Measurements from ENCODE around the gene ARRDC1.

ARRDC1 gene

GRCh38 chr9:137614631-137615386 is 9.3 kb downstream of the ARRDC1 start:
- DNase-seq (ENCODE audit: low read depth in 1 of 2, low spot score in 1 of 2): no peak
- TF ChIP-seq POLR2AphosphoS5 (IDR thresholded peaks at IDR 0.05; ENCODE audit: low read depth): no peak; the same call in 1 of the 2 replicates
- TF ChIP-seq GABPA (IDR thresholded peaks at IDR 0.05; ENCODE audit: low read depth): no peak
- TF ChIP-seq REST (IDR thresholded peaks at IDR 0.05; ENCODE audit: insufficient replicate concordance, low read depth): no peak
- no peak for TF ChIP-seq SPI1 (IDR thresholded peaks at IDR 0.05; ENCODE audit: borderline replicate concordance, low read depth)
- TF ChIP-seq CTCF (IDR thresholded peaks at IDR 0.05; ENCODE audit: insufficient read depth, low read length): no peak
- H3K4me3 ChIP-seq (replicated peaks; ENCODE audit: insufficient read depth, low read length): no peak overlapping the region
- H3K27me3 ChIP-seq (ENCODE audit: insufficient read depth, poor library complexity, severe bottlenecking): no peaks in the 10 kb centered on the region
- no peak overlapping the region for H3K27ac ChIP-seq (replicated peaks)

- no peak for DNase-seq (ENCODE audit: low read depth in 1 of 2, low spot score in 1 of 2)
- Histone ChIP-seq H3K27me3 (ENCODE audit: insufficient read depth, poor library complexity, severe bottlenecking) (no peaks in the 10 kb centered on the region), H3K27ac (replicated peaks) (no peak overlapping the region), H3K4me3 (replicated peaks; ENCODE audit: insufficient read depth, low read length) (no peak overlapping the region)
- TF ChIP-seq REST (IDR thresholded peaks at IDR 0.05; ENCODE audit: insufficient replicate concordance, low read depth) (no peak), SPI1 (IDR thresholded peaks at IDR 0.05; ENCODE audit: borderline replicate concordance, low read depth) (no peak), CTCF (IDR thresholded peaks at IDR 0.05; ENCODE audit: insufficient read depth, low read length) (no peak), GABPA (IDR thresholded peaks at IDR 0.05; ENCODE audit: low read depth) (no peak), POLR2AphosphoS5 (IDR thresholded peaks at IDR 0.05; ENCODE audit: low read depth) (no peak; the same call in 1 of the 2 replicates)
Measured at GRCh38 chr9:137615387-137615871, 9.9 kb downstream of the ARRDC1 start.

GRCh38 chr9:137618105-137619067 is 12.9 kb downstream of the ARRDC1 start, which contains the start of gene EHMT1:
TSS of gene EHMT1 (plus strand) at chr9:137619005. CDS start at chr9:137619029, 24 bp downstream.
- DNase-seq (ENCODE audit: low read depth in 1 of 2, low spot score in 1 of 2): peak; percentile 68 to 75
- TF ChIP-seq GABPA (IDR thresholded peaks at IDR 0.05; ENCODE audit: low read depth) (peak; percentile 87), CTCF (IDR thresholded peaks at IDR 0.05; ENCODE audit: insufficient read depth, low read length) (no peak), POLR2AphosphoS5 (IDR thresholded peaks at IDR 0.05; ENCODE audit: low read depth) (peak; percentile 84)
- Histone ChIP-seq H3K27ac (replicated peaks) (peak within 1 kb of the TSS; percentile 94), H3K27me3 (ENCODE audit: insufficient read depth, poor library complexity, severe bottlenecking) (no peaks in the 10 kb centered on the region), H3K4me3 (replicated peaks; ENCODE audit: insufficient read depth, low read length) (peak within 1 kb of the TSS; percentile 84)

All from HL-60 (cell line).